GM18870 (cell line): ENCODE results near the gene ZBTB7C.

Source experiments
- ATAC-seq: cut with Tn5 transposase; IDR thresholded peaks from one replicate; pipeline ENCODE4 v1.9.1; 2021; ENCODE audit warnings: moderate library complexity; ENCODE audit not compliant: unreplicated experiment

The ZBTB7C gene

GRCh38 chr18:48219810-48220499, 189.2 kb downstream of the ZBTB7C start:
- ATAC-seq = no peak

- ATAC-seq = no peak
Observed at GRCh38 chr18:48219037-48219809, 190.0 kb downstream of the ZBTB7C start.

- no peak for ATAC-seq
Observed at GRCh38 chr18:48218285-48219022, 190.7 kb downstream of the ZBTB7C start.

GRCh38 chr18:48217258-48218250, 191.6 kb downstream of the ZBTB7C start:
- no peak for ATAC-seq

GRCh38 chr18:48216639-48217257, 192.4 kb downstream of the ZBTB7C start:
- no peak for ATAC-seq

GRCh38 chr18:48215876-48216638, 193.1 kb downstream of the ZBTB7C start:
- no peak for ATAC-seq

- no peak for ATAC-seq
Observed at GRCh38 chr18:48213791-48214190, 195.4 kb downstream of the ZBTB7C start.

GRCh38 chr18:48208432-48209140, 200.6 kb downstream of the ZBTB7C start:
- ATAC-seq = no peak

- no peak for ATAC-seq
Observed at GRCh38 chr18:48207733-48208132, 201.4 kb downstream of the ZBTB7C start.

- ATAC-seq = no peak
Observed at GRCh38 chr18:48206887-48207286, 202.3 kb downstream of the ZBTB7C start.

- ATAC-seq = no peak
Observed at GRCh38 chr18:48203961-48204666, 205.1 kb downstream of the ZBTB7C start.

GRCh38 chr18:48203288-48203945, 205.8 kb downstream of the ZBTB7C start:
- ATAC-seq = no peak

GRCh38 chr18:48202350-48203260, 206.6 kb downstream of the ZBTB7C start:
- ATAC-seq = no peak

- ATAC-seq = no peak
Observed at GRCh38 chr18:48202006-48202348, 207.2 kb downstream of the ZBTB7C start.

GRCh38 chr18:48201337-48202005, 207.7 kb downstream of the ZBTB7C start:
- ATAC-seq = no peak
